Heart right ventricle (tissue), 16 donors: ENCODE data around the gene CEL. TPM values are rescaled to one million over a fixed set of nuclear protein-coding genes. Genes with fewer than 3 reads are reported as not detected.

Source experiments
- ATAC-seq, 8 donors: fragments of 200-7000 bp; cut with Tn5 transposase; one replicate each; pipeline ENCODE4 v1.9.1; 2020; ENCODE audit warnings: mild to moderate bottlenecking in 8 of 8, moderate library complexity in 8 of 8, moderate number of reproducible peaks in 1 of 8
- DNase-seq, 2 donors: peaks; one replicate each; pipeline ENCODE4 v3.0.0-alpha.2; 2020
- H3K27ac ChIP-seq, 10 donors: fragments of 200-600 bp; sonication (generic) in 2 of 10; one replicate each; pipeline versions ENCODE4 v1.5.0 to v1.8.0; 2020 to 2022; ENCODE audit warnings: mild to moderate bottlenecking in 3 of 10
- H3K27me3 ChIP-seq, 7 donors: fragments of 200-600 bp; one replicate each; pipeline ENCODE4 v1.8.0; 2021 to 2022; ENCODE audit warnings: mild to moderate bottlenecking in 2 of 7
- H3K36me3 ChIP-seq, 9 donors: fragments of 200-600 bp; sonication (generic) in 1 of 9; one replicate each; pipeline versions ENCODE4 v1.5.0 to v1.8.0; 2020 to 2022; ENCODE audit warnings: mild to moderate bottlenecking in 2 of 9
- H3K4me1 ChIP-seq, 9 donors: fragments of 200-600 bp; sonication (generic) in 1 of 9; one replicate each; pipeline versions ENCODE4 v1.5.0 to v1.8.0; 2020 to 2022; ENCODE audit warnings: mild to moderate bottlenecking in 4 of 9
- H3K4me3 ChIP-seq, 10 donors: fragments of 200-600 bp; sonication (generic) in 2 of 10; one replicate each; pipeline versions ENCODE4 v1.5.0 to v1.8.0; 2020 to 2022; ENCODE audit warnings: mild to moderate bottlenecking in 7 of 10, moderate library complexity in 2 of 10
- H3K9me3 ChIP-seq, 11 donors: fragments of 200-600 bp in 10 of 11; sonication (generic) in 2 of 11; one replicate each; pipeline versions ENCODE4 v1.5.0 to v1.8.0; 2013 to 2022; ENCODE audit warnings: mild to moderate bottlenecking in 2 of 11, control low read depth in 1 of 11, moderate library complexity in 1 of 11
- WGBS, 2 donors: extraction: QIAGEN DNeasy Blood & Tissue Kit; methylation state at CpG; one replicate each; pipeline ENCODE4 v1.1.7; 2013; ENCODE audit warnings: inconsistent platforms in 1 of 2; 5-methylcytosine and 5-hydroxymethylcytosine counted together
- intact Hi-C, 10 donors: fragments of 100-400 bp; cut with DNase I; formaldehyde crosslinking; loops; one replicate each; pipeline versions ENCODE4 v1.11.1 to v1.14.2; 2022
- polyA plus RNA-seq, 2 donors: library from polyadenylated mRNA; stranded (reverse); fragments of 200-250 nt; gene quantifications; one replicate each; pipeline ENCODE4 v1.2.3, GENCODE V29; 2013
- total RNA-seq, 10 donors: library from RNA; stranded (reverse); fragmentation: NEBNext Ultra II Directional in 3 of 10; extraction: Animal tissue kit (Norgen Biotek cat#: 25700) in 3 of 10; gene quantifications; one replicate each; pipeline versions ENCODE4 v1.2.1 to v1.2.4, GENCODE V29; 2021 to 2023
- TF ChIP-seq, protein P1 (sequence below), 9 donors: fragments of 200-600 bp; sonication (generic) in 2 of 9; IDR thresholded peaks; one replicate each; pipeline versions ENCODE4 v1.5.0 to v1.8.0; 2021 to 2022; ENCODE audit warnings: antibody characterized with exemption in 9 of 9, mild to moderate bottlenecking in 5 of 9, moderate library complexity in 1 of 9
- donor health status: Arrhythmogenic right ventricular cardiomyopathy.
- donor health status: ischemic (EF 13 %, LVEDD 7.1; RV severe dilation, severe dysfunction).
- donor health status: healthy with polysubstance abuse.
- donor health status: DM: no; HTN: yes; CAD: no.
- donor health status: DM: no; HTN: no; CAD: no.
- donor health status: ischemic (EF 25% LVEDD 6.9; RV normal size, moderate dysfunction).
- donor health status: ischemic (EF 25% LVEDD 5.7; RV mildly dilated, moderate dysfunction).
- donor health status: healthy.
- donor health status: DM: yes; HTN: yes; CAD: no.
- donor health status: Ischemic cardiomyopathy.
- donor health status: ischemic (EF 35%, LVEDD 5.7; RV mildly dilated, moderate dysfunction).
- donor health status: nonischemic (EF 11% LVEDD 7.7; RV severe dilation, severe dysfunction).
- donor health status: DM: yes; HTN: yes; CAD: no.
- donor health status: PGD.
- donor health status: ischemic (EF 29% LVEDD 5.4; RV normal size, mild dysfunction).
- donor health status: nonischemic (EF 23%, LVEDD 6.1; RV moderate dilation, normal function).

CEL gene
- total and polyA plus RNA-seq, 12 donors, result 1.5 to 10.1 (median 2.8) TPM

DNA sequence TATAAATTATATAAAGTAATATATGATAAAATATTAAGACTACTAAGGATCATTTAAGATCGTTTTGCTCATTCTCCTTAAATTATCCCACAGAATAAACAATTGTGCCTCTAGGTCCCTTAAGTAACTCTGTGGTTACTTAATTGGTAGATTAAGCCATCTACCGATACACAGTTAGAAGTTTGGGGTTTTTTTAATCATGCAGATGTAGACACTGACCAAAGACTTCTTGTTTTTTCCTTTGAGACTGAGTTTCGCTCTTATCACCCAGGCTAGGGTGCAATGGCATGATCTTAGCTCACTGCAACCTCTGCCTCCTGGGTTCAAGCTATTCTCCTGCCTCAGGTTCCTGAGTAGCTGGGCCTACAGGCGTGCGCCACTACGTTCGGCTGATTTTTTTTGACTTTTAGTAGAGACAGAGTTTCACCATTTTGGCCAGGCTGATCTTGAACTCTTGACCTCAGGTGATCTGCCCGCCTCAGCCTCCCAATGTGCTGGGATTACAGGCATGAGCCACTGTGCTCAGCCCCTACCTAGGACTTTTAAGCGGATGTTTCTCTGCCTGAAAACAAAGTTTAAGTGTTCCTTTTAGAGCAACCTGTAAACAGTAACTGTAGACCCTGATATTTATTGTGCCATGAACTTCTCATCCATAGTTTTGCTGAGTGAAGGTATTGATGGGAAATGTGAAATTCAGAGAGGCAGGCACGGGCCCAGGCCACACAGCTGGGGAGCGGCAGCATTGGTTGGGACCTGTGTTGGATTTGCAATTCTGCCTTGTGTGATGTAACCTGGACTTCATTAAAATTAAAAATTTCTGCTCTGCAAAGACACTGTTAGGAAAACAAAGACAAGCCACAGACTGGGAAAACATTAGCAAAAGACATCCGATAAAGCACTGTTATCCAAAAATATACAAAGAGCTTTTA lies 11.6 kb downstream of the CEL start:
- no peak overlapping the region for H3K4me3 ChIP-seq
- TF ChIP-seq, protein P1, sequence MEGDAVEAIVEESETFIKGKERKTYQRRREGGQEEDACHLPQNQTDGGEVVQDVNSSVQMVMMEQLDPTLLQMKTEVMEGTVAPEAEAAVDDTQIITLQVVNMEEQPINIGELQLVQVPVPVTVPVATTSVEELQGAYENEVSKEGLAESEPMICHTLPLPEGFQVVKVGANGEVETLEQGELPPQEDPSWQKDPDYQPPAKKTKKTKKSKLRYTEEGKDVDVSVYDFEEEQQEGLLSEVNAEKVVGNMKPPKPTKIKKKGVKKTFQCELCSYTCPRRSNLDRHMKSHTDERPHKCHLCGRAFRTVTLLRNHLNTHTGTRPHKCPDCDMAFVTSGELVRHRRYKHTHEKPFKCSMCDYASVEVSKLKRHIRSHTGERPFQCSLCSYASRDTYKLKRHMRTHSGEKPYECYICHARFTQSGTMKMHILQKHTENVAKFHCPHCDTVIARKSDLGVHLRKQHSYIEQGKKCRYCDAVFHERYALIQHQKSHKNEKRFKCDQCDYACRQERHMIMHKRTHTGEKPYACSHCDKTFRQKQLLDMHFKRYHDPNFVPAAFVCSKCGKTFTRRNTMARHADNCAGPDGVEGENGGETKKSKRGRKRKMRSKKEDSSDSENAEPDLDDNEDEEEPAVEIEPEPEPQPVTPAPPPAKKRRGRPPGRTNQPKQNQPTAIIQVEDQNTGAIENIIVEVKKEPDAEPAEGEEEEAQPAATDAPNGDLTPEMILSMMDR (IDR thresholded peaks at IDR 0.05), result no peak
- no peak overlapping the region for H3K27ac ChIP-seq
- no peaks in the 10 kb centered on the region for H3K36me3 ChIP-seq
- ATAC-seq (no peak), DNase-seq (no peak)
- no peaks in the 10 kb centered on the region for H3K9me3 ChIP-seq
- no peaks in the 10 kb centered on the region for H3K4me1 ChIP-seq
- no peaks in the 10 kb centered on the region for H3K27me3 ChIP-seq
- intact Hi-C loops, result no loop called here
- 85 to 90% methylated on average over 12 of the region's 12 CpGs for WGBS, 2 donors

DNA sequence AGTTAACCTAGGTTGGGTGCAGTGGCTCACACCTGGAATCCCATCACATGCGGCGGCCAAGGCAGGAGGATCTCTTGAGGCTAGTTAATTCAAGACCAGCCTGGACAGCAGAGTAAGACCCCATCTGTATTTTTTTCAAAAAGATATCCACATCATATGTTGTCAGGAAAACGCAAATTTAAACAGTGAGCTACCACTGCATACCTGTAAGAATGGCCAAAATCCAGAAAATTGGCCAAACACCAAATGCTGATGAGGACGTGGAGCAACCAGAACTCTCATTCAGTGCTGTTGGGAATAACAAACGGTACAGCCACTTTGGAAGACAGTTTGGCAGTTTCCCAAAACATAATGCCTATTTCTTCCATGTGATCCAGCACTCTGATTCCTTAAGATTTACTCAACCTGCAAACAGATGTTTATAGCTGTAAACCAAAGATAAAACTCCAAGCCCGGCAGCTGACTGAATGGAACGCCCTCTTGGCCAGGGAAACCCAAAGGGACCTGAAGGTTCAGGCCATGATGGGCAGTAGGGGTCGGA lies 12.4 kb downstream of the CEL start:
- WGBS, 2 donors, result 60 to 69% methylated on average over 8 of the region's 8 CpGs
- intact Hi-C loops, result no loop called here
- TF ChIP-seq, protein P1 (IDR thresholded peaks at IDR 0.05), result no peak
- ATAC-seq, result no peak
- no peak for DNase-seq
- no peaks in the 10 kb centered on the region for H3K36me3 ChIP-seq
- no peaks in the 10 kb centered on the region for H3K9me3 ChIP-seq
- H3K27me3 ChIP-seq, result no peaks in the 10 kb centered on the region
- no peak overlapping the region for H3K4me3 ChIP-seq
- H3K27ac ChIP-seq, result no peak overlapping the region
- H3K4me1 ChIP-seq, result no peaks in the 10 kb centered on the region

DNA sequence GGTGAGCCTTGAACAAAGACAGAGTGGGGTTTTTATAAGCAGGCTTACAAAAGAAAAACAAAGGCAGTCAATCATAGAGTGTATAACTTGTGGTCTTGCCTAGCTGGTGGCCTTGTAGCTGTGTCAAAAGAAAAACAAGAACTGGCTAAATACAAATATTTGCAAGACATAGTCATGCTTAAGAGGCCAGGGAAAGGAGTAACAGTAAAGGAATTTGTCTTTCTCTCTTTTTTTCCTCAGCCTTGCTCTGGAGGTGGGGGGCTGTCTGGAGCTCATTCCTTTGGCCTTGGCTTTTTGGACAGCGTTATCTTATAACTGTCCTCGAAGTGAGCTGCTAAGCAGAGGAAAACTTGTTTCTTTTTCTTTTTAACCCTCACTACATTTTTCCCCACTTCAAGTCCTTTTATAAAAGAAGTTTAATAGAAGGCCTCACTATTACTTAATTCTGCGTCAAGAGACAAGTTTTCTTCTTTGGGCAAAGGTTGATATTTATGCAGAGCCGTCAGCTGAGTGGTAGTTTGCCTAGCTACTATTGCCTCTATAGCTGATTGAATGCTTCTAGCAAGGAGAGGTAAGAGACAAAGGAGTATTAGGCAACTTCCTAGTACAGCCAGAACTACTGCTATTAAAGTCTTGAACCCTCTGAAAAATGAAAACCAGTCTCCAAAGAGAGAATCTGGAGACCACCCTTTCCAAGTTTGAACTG lies 14.3 kb downstream of the CEL start:
- intact Hi-C loops, result no loop called here
- no peak overlapping the region for H3K27ac ChIP-seq
- H3K4me1 ChIP-seq, result no peaks in the 10 kb centered on the region
- WGBS, 2 donors, result 66% methylated on average over 4 of the region's 4 CpGs
- TF ChIP-seq, protein P1 (IDR thresholded peaks at IDR 0.05), result no peak
- H3K36me3 ChIP-seq, result no peaks in the 10 kb centered on the region
- no peak for ATAC-seq
- H3K27me3 ChIP-seq, result no peaks in the 10 kb centered on the region
- H3K4me3 ChIP-seq, result no peak overlapping the region
- DNase-seq, result no peak
- no peaks in the 10 kb centered on the region for H3K9me3 ChIP-seq

DNA sequence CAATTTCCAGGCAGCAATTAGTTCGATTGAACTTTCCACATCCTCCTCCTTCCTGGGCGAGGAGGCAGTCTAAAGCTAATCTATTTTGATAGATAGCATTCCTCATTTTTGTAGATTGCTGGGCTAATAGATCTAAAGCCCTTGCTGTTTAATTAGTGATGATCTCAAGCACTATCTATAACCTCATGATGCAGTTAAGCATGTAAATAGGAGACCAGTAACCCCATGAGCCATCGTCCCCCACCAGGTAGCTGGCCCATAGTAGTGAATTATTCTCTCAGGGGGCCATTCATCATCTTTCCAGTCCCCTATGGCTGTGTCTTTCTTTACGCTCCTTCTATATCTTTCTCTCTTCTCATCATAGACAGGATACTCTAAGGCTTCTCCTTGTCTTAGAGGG lies 14.9 kb downstream of the CEL start:
- Histone ChIP-seq H3K27ac (no peak overlapping the region), H3K36me3 (no peaks in the 10 kb centered on the region), H3K4me3 (no peak overlapping the region), H3K4me1 (no peaks in the 10 kb centered on the region), H3K27me3 (no peaks in the 10 kb centered on the region), H3K9me3 (no peaks in the 10 kb centered on the region)
- DNase-seq (no peak), ATAC-seq (no peak)
- WGBS, 2 donors, result 75 to 83% methylated on average over 4 of the region's 4 CpGs
- TF ChIP-seq, protein P1 (IDR thresholded peaks at IDR 0.05), result no peak
- intact Hi-C loops, result no loop called here
